ENCODE data around the gene CFL2.

DNA sequence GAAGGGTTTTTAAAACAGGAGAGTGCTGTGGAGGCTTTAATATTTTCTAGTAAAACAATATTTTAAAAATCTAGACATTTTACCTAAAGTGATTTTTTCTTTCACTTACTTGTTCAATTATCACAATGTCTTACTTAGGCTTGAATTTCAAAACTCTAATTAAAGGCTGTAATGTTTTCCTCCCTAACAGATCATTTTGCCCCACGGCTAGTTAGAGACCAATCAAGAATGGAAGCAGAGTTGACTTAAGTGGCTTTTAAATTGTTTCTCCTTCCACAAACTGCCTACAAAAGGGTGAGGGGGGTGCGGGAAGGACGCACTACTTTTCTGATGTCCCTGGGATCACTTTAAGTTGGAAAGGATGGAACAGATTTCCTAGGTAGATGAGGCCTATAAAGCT lies 9.5 kb upstream of the CFL2 start:
- TF ChIP-seq POLR2A (IDR thresholded peaks at IDR 0.05) (no peak), CTCF (IDR thresholded peaks at IDR 0.05) (no peak)
